Measurements from ENCODE around the gene HPSE2.

HPSE2 gene

DNA sequence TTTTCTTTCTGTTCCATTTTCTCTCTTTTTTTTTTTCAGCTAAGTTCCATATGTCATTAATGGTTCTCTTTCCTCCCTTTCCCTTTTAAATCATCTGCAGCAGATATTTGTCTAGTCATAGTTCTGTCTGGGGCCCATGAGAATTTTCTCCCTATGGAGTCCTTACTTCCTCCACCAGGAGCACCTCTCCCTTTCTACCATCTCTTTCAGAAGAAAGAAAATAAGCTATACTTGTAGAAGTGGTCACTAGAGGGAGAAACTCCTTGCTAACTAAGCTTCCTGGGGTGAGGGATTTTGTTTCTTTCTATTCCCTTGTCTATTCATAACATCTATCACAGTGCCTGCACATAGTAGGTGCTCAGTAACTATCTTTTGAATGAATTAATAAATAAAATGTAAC is 558.8 kb downstream of the HPSE2 start:
- no peak for DNase-seq (ENCODE audit: low spot score)

DNA sequence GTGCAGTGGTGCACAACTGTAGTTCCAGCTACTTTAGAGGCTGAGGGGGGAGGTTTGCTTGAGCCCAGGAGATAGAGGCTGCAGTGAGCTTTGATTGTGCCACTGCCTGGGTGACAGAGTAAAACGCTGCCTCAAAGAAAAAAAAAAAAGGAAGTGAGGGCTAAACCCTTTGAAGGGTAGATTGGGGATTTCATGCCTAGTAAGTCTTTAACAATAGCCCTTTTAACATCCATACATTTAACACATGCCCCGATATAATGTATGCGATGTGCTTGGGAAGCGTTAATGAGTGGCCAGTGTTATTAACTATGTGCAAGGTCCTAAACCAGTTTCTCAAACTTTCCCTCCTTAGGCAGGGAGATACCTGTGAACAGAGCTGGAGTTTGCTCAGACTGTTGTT is 559.8 kb downstream of the HPSE2 start:
- DNase-seq (ENCODE audit: low spot score), result no peak

DNA sequence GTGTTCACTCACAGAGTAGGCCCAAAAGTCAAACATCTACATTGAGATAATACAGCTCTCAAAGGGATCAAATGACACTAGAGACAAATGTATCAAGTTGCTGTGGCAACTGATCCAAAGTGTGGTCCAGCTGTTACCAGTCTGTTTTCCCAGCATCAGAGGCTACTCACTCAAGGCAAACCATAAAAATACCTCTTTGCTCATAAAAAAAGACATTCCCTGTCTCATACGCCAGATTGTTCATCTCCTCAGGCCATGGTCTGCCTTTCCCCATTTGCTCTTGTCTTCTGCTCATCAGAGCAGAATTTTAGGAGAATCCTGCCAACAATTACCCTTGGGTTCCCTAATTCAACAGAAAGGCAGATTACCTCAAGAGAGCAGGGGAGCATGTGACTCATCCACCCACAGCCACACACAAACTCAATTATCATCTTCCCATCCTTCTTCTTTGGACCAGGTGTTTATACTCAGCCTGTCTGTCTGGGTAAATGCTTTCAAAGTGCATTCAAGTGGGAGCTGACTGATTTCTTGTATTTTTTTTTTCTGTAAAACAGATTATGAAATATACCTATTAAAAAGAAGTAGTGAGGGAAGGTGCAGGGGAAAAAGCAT is 562.4 kb downstream of the HPSE2 start:
- peak; percentile 47 for DNase-seq (ENCODE audit: low spot score)

DNA sequence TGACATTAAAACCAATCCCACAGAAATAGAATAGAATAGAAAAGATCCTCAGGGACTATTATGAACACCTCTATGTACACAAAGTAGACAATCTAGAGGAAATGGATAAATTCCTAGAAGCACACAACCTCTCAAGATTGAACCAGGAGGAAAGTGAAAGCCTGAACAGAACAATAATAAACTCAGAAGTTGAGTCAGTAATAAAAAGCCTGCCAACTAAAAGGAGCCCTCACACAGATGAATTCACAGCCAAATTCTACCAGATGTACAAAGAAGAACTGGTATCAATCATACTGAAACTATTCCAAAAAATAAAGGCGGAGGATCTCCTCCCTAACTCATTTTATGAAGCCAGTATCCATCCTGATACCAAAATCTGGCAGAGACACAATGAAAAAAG is 568.6 kb downstream of the HPSE2 start:
- DNase-seq (ENCODE audit: low spot score), result no peak

DNA sequence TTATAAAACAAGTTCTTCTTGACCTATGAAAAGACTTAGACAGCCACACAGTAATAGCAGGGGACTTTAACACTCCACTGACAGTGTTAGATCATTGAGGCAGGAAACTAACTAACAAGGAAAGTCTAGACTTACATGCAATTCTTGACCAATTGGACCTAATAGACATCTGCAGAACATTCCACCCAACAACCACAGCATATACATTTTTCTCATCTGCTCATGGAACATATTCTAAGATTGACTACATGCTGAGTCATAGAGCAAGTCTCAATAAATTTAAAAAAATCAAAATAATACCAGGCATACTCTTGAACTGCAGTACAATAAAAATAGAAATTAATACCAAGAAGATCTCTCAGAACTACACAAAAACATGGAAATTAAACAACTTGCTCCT is 569.4 kb downstream of the HPSE2 start:
- no peak for DNase-seq (ENCODE audit: low spot score)

DNA sequence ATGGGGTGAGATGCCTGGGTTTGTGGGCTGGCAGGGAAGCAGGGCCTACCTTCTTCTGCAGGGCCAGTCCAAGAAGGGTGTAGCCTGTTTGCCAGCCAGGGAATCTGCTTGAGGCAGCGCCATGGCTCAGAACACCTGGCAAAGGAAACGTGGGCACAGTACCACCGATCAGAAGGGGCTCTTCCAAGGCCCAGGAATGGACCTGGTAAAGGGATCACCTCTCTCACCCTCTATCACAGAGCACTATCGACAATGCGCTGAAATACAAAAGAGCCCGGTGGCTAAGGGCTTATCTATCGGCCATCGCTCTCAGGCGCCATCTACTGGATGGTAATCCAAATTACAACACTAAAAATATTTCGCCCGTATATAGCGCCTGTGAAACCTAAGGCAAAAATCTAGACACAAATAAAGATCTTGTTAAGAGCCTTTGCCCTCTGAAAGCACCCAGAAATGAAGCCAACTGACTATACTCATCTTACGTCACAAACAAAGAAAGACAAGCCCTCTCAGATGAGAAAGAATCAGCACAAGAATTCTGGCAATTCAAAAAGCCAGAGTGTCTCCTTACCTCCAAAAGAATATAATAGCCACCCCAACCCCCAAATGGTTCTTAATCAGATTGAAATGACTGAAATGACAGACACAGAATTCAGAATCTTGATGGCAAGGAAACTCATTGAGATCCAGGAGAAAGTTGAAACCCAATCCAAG is 571.2 kb downstream of the HPSE2 start:
- DNase-seq (ENCODE audit: low spot score), result no peak

DNA sequence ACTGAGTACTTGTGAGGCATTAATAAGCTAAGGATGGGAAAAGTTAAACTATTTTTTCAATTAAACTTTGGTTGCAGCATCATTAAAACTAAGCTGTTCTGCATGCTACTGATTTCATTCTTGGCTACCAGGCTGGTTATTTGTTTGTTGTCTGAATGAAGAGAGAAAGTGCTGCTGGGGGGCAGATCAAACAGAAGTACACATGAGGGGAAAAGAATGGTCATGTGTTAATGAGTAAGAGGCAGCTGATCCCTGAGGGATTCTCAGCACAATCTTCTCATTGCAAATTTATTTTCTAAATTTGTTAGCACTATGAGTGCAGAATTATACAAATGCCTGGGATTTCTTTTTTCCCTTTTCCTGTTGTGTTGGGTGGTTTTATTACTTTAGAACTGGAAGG is 575.7 kb downstream of the HPSE2 start:
- no peak for DNase-seq (ENCODE audit: low spot score)

DNA sequence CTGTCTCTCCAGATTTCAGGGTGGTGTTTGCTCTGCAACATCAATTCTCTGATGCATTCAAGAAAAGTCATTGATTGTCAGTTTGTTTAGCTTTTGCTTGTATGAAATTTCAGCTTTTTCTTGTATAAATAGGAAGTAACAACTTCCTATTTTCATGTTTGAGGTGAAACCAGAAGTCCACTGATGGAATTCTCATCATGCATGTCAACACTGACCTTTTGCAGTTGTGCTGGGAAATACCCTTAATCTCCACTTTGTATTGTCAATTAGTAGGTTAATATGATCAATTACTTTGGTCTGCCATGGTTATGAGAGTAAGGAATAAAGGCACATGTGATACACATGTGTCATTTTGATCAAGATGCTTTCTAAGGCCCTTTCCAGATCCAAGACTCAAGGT is 580.2 kb downstream of the HPSE2 start:
- DNase-seq (ENCODE audit: low spot score), result no peak

DNA sequence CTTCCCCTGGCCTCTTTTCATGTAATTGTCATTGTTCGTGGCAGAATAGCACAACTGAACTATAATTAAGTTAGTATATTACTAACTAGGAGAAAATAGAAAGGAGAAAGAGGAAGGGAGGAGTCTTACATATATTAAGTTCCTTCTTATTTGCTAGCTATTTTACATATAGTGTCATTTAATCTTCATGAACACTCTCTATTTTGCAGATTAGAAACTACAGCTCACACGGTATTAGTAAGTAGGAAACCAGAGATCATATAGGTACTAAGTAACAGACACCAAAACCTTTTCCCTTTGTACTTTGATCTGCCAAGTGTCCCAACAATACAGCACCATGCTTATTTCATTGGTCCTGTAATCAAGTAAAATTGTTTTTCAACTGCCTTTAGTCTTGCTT is 586.5 kb downstream of the HPSE2 start:
- DNase-seq (ENCODE audit: low spot score), result no peak

DNA sequence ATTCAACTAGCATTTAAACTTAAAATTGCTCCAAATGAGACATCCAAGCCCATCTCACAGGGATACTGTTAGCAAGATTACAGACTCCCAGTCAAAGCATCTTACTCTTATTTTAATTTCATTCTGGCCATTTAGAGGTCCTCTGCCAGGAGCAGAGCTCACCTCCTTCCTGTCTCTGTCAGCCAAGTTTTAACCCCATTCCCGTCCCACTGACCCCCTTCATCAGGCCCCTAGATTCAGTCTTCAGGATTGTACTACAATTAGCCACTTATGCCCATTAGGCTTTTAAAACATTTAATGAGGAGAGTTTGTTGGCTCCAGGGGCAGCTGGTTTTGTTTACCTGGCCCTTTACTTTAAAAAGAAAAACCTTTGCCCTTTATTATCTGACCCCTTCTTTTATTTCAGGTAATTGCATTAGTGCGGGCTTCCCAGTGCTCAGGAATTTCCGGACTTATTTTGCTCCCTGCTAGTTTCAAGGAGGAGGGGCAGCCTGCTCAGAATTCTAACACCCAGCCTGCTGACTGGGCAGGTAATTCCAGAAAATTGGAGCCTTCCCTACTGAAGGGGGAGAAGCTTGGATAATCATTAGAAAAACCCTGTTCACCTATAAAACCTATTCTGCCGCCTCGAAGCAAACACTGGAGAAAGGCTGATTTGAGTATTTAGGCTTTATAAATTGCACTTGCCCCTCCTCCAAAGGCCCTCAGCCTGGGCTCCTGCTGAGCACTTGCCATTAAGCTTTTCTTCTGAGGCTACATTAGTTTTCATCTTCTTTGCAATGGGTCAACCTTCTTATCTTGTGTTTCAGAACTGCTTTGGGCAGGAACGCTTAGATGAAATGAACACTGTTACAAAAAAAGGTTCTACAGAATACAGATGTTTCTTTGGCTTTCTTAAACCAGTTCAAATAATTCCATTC is 588.4 kb downstream of the HPSE2 start:
- no peak for DNase-seq (ENCODE audit: low spot score)

DNA sequence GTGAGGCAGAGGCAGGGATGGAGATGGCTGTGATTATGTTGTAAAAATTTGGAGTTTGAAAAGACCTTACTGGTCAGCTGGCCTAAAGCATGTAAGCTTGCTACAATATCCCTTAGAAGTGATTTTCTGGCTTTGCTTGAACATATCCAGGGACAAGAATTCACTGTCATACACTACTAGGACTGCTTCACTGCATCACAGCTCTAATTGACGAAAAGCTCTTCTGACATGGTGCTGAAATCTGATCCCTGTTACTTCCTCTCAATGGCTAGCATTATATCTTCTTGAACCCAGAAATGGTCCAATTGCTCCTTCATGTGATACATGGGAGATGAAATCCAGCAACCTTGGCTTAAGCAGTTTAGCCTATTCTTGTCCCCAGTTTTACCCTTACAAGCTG is 591.2 kb downstream of the HPSE2 start:
- no peak for DNase-seq (ENCODE audit: low spot score)

DNA sequence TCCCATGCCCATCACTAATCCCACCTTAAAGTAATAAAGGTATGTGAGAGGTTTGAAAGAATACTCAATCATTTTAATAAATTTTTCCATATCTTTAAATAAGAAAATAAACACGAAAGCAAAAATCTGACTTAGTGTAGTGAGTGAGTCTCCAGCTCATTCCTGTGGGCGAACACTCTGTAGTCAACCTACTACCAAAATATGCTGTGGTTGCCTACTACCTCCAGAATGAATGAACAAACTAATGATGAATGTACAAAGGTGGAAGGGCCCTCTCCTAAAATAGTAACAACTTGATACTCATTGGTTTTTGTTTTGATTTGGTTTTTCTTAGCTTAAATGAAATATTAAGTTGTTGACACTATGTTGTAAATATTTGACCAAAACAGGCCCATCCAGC is 593.4 kb downstream of the HPSE2 start:
- DNase-seq (ENCODE audit: low spot score), result no peak

DNA sequence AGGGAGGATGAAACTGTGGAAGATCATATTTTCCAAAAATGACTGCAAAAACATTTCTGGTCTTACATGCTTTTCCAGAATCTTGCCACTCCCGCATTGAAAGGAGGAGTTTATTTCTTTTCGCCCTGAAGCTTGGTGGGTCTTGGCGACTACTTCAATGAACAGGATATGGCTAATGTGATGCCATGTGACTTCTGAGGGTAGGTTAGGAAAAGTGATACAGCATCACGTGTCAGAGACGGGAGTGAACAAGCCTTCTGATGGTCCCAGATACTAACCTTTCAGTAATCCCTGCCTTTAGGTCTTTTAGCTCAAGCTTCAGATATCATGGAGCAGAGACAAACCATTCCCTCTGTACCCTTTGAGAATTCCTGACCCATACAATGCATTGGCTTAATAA is 596.7 kb downstream of the HPSE2 start:
- no peak for DNase-seq (ENCODE audit: low spot score)

DNA sequence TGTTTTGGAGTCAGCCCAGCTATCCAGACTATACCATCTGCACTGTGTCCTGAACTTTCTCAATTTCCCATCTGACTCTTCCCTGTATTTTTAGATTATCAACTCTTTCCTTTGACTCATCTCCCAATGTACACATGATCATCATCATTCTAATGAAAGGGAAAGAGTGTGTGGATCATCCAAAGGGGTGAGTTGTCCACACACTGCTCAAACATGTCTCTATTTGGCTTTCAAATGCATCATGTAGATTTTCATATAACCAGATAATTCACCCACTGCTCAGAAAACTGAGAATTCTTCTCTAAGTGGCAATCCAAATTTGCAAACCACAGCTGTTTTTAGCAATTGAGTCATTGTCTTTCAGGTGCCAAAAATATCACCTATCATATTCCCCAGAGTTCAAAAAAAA is 598.7 kb downstream of the HPSE2 start:
- no peak for DNase-seq (ENCODE audit: low spot score)

DNA sequence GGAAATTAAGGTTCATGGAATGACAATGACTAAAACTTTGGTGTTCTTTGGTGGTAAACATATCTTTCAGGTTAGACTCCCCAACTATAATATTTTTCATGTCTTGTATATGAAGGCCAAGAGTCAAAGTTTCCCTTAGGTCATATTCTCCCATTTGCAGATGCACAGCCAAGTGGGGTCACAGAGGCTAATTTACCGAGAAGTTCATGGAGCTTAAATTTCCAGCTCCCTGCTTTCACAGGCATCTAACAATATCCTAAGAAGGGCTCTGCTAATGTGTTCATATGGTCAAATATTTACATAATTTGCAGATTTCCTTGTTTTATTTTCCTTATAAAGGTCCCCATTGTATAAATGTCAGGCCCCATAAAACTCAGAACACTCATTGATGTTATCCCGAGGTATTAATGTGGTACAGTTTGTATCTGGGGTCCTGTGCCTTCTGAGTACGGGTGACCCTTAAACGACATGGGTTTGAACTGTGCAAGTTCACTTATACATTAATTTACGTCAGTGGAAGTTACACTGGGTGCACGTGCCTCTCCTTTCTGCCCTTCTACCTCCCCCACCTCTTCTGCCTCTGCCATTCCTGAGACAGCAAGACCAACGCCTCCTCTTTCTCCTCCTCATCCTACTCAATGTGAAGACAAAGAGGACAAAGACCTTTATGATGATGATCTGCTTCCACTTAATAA is 603.0 kb downstream of the HPSE2 start:
- DNase-seq (ENCODE audit: low spot score), result no peak

DNA sequence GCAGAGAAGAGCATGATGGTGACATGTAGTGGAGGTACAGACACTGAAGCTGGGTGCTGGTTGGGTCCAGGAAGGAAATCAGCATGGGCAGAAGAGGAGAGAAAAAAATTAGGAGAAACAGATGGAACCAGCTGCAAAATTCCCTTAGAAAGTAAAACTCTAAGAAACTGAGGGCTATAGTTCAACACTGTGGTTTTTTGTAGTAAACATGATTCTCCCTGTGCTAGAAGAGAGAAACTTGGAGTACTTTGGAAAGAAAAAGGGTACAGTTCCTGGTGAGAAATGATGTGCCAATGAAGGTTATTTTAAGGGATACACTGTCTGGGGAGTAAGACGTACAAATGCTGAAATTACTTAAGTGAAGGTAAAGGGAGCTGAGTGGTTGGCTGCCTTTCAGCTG is 607.4 kb downstream of the HPSE2 start:
- DNase-seq (ENCODE audit: low spot score), result no peak

DNA sequence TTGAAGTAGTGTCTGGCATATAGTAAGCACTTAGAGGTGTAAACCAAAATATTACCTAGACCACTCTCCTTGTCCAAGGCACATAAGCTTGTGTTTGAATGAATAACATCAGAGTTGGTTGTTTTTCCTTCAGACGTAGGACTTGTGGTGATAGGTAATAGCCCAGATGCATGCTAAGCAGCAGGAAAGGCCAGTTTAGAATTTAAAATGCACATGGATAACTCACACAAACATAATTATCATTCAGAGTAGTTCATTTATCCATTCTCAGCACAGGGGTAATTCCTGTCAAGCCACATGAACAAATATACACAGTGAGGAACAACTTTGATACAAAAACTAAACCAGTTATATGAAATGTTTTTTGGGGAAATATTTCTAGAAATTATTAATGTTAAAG is 607.9 kb downstream of the HPSE2 start:
- DNase-seq (ENCODE audit: low spot score), result no peak

DNA sequence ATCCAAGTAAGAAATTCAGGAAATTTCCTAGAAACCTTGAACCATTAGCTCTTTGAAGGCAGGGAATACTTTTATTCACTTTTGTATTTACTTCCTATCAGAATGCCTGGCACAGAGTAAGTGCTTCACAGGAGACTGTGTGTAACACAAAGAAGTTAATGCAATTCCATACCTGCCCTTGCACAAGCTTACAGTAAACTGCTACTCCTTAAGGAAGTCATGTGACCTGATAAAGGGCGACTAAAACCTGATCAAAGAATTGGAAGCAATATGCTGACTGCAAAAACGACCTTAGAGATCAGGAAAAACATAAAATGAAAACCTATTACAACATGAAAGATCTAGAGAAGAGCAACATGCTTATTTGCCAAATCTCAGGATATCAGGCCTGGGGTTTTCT is 610.7 kb downstream of the HPSE2 start:
- DNase-seq (ENCODE audit: low spot score), result no peak

DNA sequence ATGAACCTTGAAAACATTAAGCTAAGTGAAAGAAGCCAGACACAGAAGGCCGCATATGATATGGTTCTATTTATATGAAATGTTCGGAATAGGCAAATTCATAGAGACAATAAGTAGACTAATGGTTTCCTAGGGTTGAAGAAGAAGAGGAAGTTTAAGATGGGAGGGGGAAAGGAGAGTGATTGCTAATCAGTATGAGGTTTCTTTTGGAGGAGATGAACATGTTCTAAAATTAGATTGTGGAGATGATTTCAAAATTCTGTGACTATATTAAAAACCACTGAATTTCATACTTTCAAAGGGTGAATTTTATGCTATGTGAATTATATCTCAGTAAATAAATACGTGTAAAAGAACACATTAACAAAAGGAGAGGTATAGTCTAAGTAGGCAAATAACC is 612.5 kb downstream of the HPSE2 start:
- no peak for DNase-seq (ENCODE audit: low spot score)

DNA sequence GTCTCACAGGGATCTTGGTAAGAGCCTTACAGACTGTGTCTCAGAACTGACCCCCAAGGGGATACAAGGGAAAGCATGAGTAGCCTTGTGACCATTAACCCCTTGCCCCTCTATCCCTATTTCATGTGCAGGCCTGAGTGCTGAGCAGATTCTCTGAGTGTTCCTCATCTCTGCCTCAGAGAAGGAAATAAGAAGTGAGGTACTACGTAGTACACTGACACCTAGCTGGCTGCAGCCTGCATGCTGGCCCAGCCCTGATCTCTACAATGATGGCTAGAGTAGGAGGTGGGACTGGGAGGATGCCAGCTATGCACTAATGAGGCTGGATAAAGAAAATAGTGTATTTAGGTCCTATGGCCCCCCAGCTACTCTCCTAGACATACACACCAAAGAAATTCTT is 614.0 kb downstream of the HPSE2 start:
- no peak for DNase-seq (ENCODE audit: low spot score)

DNA sequence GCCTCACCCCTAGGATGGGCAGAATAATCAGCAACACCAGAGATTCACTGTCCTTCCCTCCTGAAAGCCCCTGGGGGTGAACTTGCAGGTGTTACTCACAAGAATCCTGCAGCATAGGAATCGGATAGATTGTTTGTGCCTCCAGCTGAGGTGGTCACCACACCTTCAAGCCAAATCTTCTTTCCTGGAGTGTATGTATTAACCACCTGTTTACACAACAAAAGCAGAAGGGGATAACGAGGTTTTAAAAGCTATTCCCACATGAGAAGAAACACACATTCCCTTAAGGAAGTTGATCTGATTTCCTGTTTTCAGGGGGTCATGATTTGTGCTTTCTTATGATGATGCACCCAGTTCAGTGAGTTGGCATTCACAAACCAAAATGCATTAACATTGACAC is 615.1 kb downstream of the HPSE2 start:
- DNase-seq (ENCODE audit: low spot score), result no peak

DNA sequence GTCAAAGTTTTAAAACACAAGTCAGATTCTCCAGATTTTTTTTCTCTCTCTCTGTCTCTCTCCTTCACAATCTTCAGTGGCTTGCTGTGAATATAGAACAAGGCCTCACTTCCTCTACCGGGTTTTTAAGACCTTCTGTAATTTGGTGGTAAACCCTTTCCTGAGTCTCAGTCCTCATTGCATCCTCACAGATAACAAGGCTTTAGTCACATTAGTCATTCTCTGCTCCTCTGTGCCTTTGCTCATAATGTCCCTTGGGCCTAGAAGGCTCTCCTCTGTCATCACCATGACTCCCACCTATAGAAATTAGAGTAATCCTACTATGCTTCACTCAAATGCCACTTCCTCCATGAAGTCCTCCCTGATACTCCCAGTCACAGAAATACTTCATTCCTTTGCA is 616.2 kb downstream of the HPSE2 start:
- no peak for DNase-seq (ENCODE audit: low spot score)

All from putamen (tissue), 1 donor.